ENCODE results near the gene CADPS2.

GRCh38 chr7:122532406-122533269 lies 353.6 kb downstream of the CADPS2 start:
- TF ChIP-seq CTCF (conservative IDR thresholded peaks at IDR 0.05; ENCODE audit: low read length) (peak; percentile 67), EZH2phosphoT487 (IDR thresholded peaks at IDR 0.05; ENCODE audit: borderline replicate concordance) (no peak)

All from Loucy (cell line).